GM18519 (cell line): ENCODE data around the gene RANBP1.
"Not testable (repeated sequence)": the region's sequence is repeated elsewhere in the genome, so short reads cannot be mapped to it uniquely, and the experiment has no call there.

Experiments
- ATAC-seq: cut with Tn5 transposase; IDR thresholded peaks from one replicate; pipeline ENCODE4 v1.9.1; 2021; ENCODE audit warnings: mild to moderate bottlenecking, moderate library complexity; ENCODE audit not compliant: unreplicated experiment, low FRiP score

The RANBP1 gene

GRCh38 chr22:20115691-20116375 is at the start of gene RANBP1:
TSS of gene RANBP1 (plus strand) at chr22:20116104. CDS start at chr22:20116185, 81 bp downstream.
- no peak for ATAC-seq

GRCh38 chr22:20066617-20067383 is 49.1 kb upstream of the RANBP1 start:
- no peak for ATAC-seq

GRCh38 chr22:20067384-20067682 is 48.6 kb upstream of the RANBP1 start:
- not testable (repeated sequence) for ATAC-seq

- ATAC-seq = no peak
Measured at GRCh38 chr22:20068640-20069039, 47.3 kb upstream of the RANBP1 start.

GRCh38 chr22:20069331-20070042 is 46.4 kb upstream of the RANBP1 start:
- ATAC-seq = no peak

- no peak for ATAC-seq
Measured at GRCh38 chr22:20071524-20071972, 44.4 kb upstream of the RANBP1 start.

GRCh38 chr22:20076627-20077172 is 39.2 kb upstream of the RANBP1 start:
- ATAC-seq = no peak

GRCh38 chr22:20079745-20080444 is 36.0 kb upstream of the RANBP1 start, which contains the start of gene DGCR8:
TSS of gene DGCR8 (plus strand) at chr22:20080241. CDS start at chr22:20085964, 5,723 bp downstream.
- ATAC-seq = peak; percentile 65

GRCh38 chr22:20080445-20080775 is 35.5 kb upstream of the RANBP1 start:
- ATAC-seq = peak; percentile 42

GRCh38 chr22:20080776-20081654 is 34.9 kb upstream of the RANBP1 start:
- no peak for ATAC-seq

- no peak for ATAC-seq
Measured at GRCh38 chr22:20083157-20083890, 32.6 kb upstream of the RANBP1 start.

GRCh38 chr22:20083891-20084546 is 31.9 kb upstream of the RANBP1 start:
- no peak for ATAC-seq

- no peak for ATAC-seq
Measured at GRCh38 chr22:20084547-20085413, 31.1 kb upstream of the RANBP1 start.

- no peak for ATAC-seq
Measured at GRCh38 chr22:20085651-20086050, 30.3 kb upstream of the RANBP1 start.

GRCh38 chr22:20086101-20086599 is 29.8 kb upstream of the RANBP1 start:
- ATAC-seq = no peak

GRCh38 chr22:20086763-20087162 is 29.1 kb upstream of the RANBP1 start:
- ATAC-seq = no peak
